ENCODE results near the gene KLK6.

Gene KLK6

GRCh38 chr19:50969413-50969760, at the start of gene KLK6:
Gene KLK6 (minus strand): TSS chr19:50969591. CDS start chr19:50968104, 1,487 bp downstream.
- DNase-seq (ENCODE audit: low read depth) = no peak

DNA sequence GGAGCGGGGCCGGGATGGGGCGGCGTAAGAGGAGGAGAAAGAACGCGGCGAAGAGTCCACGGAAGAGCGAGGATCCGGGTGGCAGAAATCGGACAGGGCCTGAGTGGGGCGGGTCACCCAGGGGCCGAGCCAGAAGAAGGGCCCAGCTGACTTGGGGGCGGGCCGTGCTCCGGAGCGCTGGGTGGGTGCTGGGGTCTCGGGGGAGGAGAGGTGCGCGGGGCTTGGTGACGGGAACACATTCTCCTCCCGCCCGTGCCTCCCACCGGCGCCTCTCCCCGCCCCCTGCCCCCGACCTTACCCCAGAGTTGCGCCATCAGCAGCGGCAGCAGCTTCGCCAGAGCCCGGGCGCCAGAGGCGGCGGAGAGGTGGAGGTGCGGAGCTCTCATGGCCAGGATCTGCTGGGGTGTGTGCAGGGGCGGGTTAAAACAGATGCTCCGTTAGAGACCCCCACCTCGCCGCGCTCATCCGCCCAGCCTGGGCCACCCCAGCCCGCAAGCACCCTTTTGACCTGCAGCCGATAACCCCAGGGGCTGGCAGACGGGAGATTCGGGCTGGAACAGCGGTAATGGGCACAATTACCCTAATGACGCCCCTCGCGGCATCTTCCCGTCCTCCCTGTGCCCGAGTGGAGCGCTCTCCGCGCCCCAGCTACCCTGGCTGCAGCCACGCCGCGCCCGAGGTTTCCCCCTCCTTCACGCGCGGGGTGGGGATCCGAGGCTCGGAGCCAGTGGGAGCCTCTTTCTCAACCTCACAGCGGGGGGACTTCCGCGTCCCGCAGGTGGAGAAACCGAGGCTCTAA, 49.6 kb upstream of the KLK6 start:
- DNase-seq (ENCODE audit: low read depth) = no peak

DNA sequence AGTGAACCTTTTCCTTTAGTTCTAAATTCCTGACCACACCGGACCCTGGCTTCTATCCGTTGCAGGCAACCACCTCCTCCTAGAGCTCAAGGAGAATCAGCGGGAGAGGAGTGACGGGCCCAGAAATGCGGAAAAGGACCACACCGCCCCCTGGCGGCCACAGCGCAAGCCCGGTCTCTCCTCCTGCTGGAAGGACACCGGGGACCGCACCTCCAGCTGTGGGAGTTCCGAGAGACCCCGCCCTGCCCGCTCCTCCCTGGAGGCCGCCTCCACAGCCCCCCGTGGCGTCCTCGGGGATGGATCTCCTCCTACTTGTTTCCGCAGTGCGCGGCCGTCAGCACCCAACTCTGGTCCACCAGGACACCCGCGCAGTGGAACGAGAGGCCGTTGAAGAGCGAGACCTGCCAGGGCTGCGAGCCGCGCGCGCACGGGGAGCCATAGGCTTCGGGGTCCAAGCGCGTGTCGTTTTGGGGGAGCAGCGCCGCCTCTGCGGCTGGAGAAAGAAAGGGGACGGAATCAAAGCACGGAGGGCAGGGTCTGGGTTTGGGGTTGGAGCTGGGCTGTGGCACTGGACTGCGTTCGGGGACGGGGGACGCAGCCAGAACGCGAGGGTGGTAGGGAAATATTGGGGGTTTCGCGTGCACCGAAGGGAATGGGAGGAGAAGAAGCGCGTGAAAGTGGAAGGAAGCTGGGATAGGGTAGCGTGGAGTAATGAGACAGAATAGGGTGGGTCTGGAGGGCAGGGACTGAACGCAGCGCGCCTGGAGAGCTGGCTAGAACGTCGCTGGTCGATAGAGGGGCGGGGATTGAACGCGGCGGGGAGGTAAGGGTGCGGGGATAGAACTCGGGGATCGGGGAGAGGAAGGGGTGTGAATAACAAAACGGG, 47.6 kb upstream of the KLK6 start:
- no peak for DNase-seq (ENCODE audit: low read depth)

DNA sequence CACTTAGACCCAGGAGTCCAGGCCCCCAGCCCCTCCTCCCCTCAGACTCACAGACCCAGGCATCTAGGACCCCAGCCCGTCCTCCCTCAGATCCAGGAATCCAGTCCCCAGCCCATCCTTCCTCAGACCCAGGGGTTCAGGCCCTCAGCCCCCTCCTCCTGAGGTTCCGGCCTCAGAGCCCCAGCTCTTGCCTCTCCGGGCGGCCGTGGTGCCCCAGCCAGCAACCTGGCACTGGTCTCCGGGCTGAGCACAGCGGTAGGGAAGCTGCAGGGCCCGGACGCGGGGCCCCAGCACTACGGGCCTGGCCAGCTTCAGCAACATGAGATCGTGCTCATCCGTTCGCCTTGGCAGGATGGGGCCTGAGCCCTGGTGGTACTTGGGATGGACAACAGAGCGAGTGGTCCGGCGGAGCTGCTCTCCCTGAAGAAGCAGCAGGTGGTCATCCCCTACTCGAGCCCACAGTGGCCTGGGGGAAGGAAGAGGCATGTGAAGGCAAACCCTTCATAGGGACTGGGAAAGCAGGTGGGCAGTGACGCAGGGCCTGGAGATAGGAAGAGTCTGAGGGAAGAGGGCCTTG, 46.4 kb upstream of the KLK6 start:
- no peak for DNase-seq (ENCODE audit: low read depth)

DNA sequence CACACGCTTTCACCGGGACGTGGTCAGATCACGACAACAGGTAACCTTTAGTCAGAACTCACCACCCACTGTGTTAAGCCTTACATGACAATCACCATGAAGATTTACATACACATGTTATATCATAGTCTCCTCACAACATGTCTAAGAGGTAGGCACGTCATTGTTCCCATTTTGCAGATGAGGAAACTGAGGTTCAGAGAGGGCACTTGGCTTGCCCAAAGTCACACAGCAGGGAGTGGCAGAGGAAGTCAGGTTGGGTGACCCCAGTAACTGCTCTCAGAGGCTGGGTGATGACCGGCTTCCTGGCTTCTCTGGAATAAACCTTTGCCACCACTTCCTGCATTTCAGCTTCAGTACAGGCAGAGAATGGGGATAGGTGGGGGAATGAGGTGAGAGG, 44.9 kb upstream of the KLK6 start:
- no peak for DNase-seq (ENCODE audit: low read depth)

GRCh38 chr19:51012661-51013190, 43.3 kb upstream of the KLK6 start:
- DNase-seq (ENCODE audit: low read depth) = no peak

- no peak for DNase-seq (ENCODE audit: low read depth)
Observed at GRCh38 chr19:51010066-51010795, 40.8 kb upstream of the KLK6 start.

GRCh38 chr19:51009061-51009891, 39.9 kb upstream of the KLK6 start:
- DNase-seq (ENCODE audit: low read depth) = no peak

- DNase-seq (ENCODE audit: low read depth) = no peak
Observed at GRCh38 chr19:51007488-51007887, 38.1 kb upstream of the KLK6 start.

DNA sequence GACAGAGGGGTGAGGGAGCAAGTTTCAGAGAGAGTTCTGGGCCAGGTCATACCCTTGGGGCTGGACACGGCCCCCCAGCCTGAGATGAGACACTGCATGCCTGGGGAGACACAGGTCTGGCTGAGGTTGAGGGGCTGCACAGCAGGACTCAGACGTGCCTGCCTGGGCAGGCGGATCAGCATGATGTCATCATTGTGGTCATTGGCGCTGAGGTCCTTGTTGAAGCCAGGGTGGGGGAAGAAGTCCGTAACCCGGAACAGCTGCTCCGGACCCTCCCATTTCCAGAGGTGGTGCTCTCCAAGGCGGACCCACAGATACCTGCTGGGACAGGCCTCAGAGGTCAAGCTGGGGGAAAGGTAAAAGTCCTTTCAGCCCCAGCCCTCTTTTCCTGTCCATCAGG, 37.0 kb upstream of the KLK6 start:
- no peak for DNase-seq (ENCODE audit: low read depth)

GRCh38 chr19:51005248-51005647, 35.9 kb upstream of the KLK6 start:
- no peak for DNase-seq (ENCODE audit: low read depth)

DNA sequence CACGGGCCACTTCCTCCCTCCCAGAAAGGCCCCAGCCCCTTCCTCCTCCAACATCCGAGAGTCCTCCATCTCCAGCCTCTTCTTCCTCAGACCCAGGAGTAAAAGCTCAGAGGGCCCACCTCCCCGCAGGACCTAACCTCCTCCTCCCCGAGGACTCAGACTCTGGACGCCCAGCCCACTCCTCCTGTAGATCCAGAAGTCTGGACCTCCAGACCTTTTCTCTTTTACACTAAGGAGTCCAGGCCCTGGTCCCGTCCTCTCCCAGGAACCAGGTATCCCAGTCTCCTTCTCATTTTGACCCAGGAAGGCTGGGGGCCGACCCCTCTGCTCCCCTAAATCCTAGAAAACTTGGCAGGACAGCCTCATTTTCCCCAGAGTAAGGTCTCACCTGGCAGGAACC, 33.9 kb upstream of the KLK6 start:
- no peak for DNase-seq (ENCODE audit: low read depth)

GRCh38 chr19:51002542-51003311, 33.3 kb upstream of the KLK6 start:
- no peak for DNase-seq (ENCODE audit: low read depth)

GRCh38 chr19:51002089-51002532, 32.7 kb upstream of the KLK6 start:
- no peak for DNase-seq (ENCODE audit: low read depth)

GRCh38 chr19:51001515-51001914, 32.1 kb upstream of the KLK6 start, which contains the start of gene KLK8:
Gene KLK8 (minus strand): TSS chr19:51001604. CDS start chr19:51001167, 437 bp downstream.
- no peak for DNase-seq (ENCODE audit: low read depth)

GRCh38 chr19:51000981-51001380, 31.6 kb upstream of the KLK6 start:
- no peak for DNase-seq (ENCODE audit: low read depth)

- DNase-seq (ENCODE audit: low read depth) = no peak
Observed at GRCh38 chr19:51000426-51000825, 31.0 kb upstream of the KLK6 start.

DNA sequence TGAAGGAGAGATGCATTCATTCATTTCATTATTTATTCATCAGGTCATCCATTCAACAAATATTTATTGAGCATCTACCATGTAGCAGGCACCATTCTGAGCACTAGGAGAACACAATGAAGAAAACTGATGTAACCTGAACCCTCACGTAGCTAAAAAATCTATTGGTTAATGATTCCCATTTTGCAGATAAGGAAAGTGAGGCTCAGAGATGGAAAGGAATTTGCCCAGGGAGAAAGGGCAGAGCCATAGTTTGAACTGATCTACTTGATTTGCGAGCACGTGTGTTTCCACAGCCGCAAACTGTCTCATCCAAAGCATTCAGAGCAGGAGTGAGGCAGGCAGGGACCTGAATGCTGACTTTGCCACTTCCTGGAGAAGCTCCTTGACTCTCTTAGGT, 29.3 kb upstream of the KLK6 start:
- DNase-seq (ENCODE audit: low read depth) = no peak

- DNase-seq (ENCODE audit: low read depth) = no peak
Observed at GRCh38 chr19:50998061-50998460, 28.7 kb upstream of the KLK6 start.

DNA sequence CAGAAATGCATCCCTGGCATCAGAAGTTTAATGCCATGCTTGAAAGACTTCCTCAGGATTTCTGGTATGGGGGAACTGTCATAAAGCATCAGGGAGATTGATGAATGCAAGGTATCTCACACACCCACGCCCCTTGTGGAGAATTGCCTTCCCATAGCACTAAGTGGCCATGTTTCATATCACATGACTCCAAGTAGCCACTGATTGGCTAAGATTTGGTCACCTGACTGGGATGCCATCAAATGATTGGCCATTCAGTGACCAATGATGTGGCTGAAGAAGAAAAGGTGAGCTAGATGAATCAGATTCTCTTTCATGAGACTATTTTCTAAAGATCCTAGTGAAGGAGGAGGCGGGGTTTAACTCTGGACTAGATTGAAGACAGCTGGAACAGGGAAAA, 24.7 kb upstream of the KLK6 start:
- no peak for DNase-seq (ENCODE audit: low read depth)
